HepG2 (cell line): Measurements from ENCODE around the gene PRDM10. TPM values are rescaled to one million over a fixed set of nuclear protein-coding genes. Genes with fewer than 3 reads are reported as not detected.
A peak's percentile ranks its signal among the peaks of the same experiment; 100 is the strongest.

Experiments
- CEBPB ChIP-seq: IDR thresholded peaks from 2 replicates; pipeline ENCODE4 v1.6.1; 2011; ENCODE audit warnings: low read depth, low read length, improper control_type of control experiment, borderline replicate concordance
- FOSL2 ChIP-seq: sonication (generic); formaldehyde crosslinking; IDR thresholded peaks from 2 replicates; pipeline ENCODE4 v1.4.0; 2020; ENCODE audit warnings: missing genetic modification reagents
- MBD4 ChIP-seq: IDR thresholded peaks from 2 replicates; pipeline ENCODE4 v1.6.1; 2012; ENCODE audit warnings: low read length, inconsistent platforms, borderline replicate concordance
- MYNN ChIP-seq: sonication (generic); formaldehyde crosslinking; IDR thresholded peaks from 2 replicates; pipeline ENCODE4 v1.4.0; 2020; ENCODE audit warnings: mild to moderate bottlenecking, low read depth, missing genetic modification reagents
- PAX8 ChIP-seq: sonication (generic); formaldehyde crosslinking; IDR thresholded peaks from 2 replicates; pipeline ENCODE4 v1.8.0; 2022; ENCODE audit warnings: mild to moderate bottlenecking, missing genetic modification reagents, borderline replicate concordance
- SRSF4 ChIP-seq: fragments of 200-400 bp; formaldehyde crosslinking; IDR thresholded peaks from one replicate; pipeline ENCODE4 v1.6.1; 2018; ENCODE audit warnings: mild to moderate bottlenecking, low read depth, low read length, moderate library complexity; ENCODE audit not compliant: poor library complexity, severe bottlenecking
- TSC22D2 ChIP-seq: sonication (generic); formaldehyde crosslinking; IDR thresholded peaks from 2 replicates; pipeline ENCODE4 v1.5.1; 2020; ENCODE audit warnings: missing genetic modification reagents, mild to moderate bottlenecking, borderline replicate concordance
- ZNF12 ChIP-seq: sonication (generic); formaldehyde crosslinking; IDR thresholded peaks from 2 replicates; pipeline ENCODE4 v1.5.0; 2020; ENCODE audit warnings: missing genetic modification reagents
- ZNF460 ChIP-seq: sonication (generic); formaldehyde crosslinking; IDR thresholded peaks from 2 replicates; pipeline ENCODE4 v1.5.1; 2020; ENCODE audit warnings: missing genetic modification reagents, mild to moderate bottlenecking, borderline replicate concordance
- polyA plus RNA-seq, 8 experiments: library from polyadenylated mRNA; depleted of rRNA in 3 of 8; stranded (reverse) in 7 of 8; unstranded in 1 of 8; fragments of >200 nt; fragmentation: Illumina TruSeq in 4 of 8; extraction: Trizol in 4 of 8; gene quantifications; 2 replicates each; pipeline versions ENCODE4 v1.2.1 to v1.2.3, GENCODE V29; 2011 to 2016; ENCODE audit warnings: low read depth in 4 of 8, missing spikeins in 1 of 8, mixed read lengths in 1 of 8; ENCODE audit not compliant: insufficient read depth in 1 of 8
- total RNA-seq, 5 experiments: library from RNA; depleted of rRNA; stranded (reverse); fragments of >200 nt; fragmentation: Illumina TruSeq; extraction: Trizol; gene quantifications; 2 replicates each; pipeline ENCODE4 v1.2.3, GENCODE V29; 2016; ENCODE audit warnings: low read depth in 1 of 5
- TF ChIP-seq, protein P1 (sequence below): sonication (generic); formaldehyde crosslinking; IDR thresholded peaks from 2 replicates; pipeline ENCODE4 v1.4.0; 2020; ENCODE audit warnings: missing genetic modification reagents, mild to moderate bottlenecking, borderline replicate concordance
- TF ChIP-seq, protein P2 (sequence below): sonication (generic); formaldehyde crosslinking; IDR thresholded peaks from 2 replicates; pipeline ENCODE4 v1.4.0; 2020; ENCODE audit warnings: missing genetic modification reagents
- TF ChIP-seq, protein P3 (sequence below): sonication (generic); formaldehyde crosslinking; IDR thresholded peaks from 2 replicates; pipeline ENCODE4 v1.4.0; 2020; ENCODE audit warnings: missing genetic modification reagents
- TF ChIP-seq, protein P4 (sequence below): sonication (generic); formaldehyde crosslinking; IDR thresholded peaks from 2 replicates; pipeline ENCODE4 v1.4.0; 2020; ENCODE audit warnings: mild to moderate bottlenecking, missing genetic modification reagents

PRDM10 gene
- total and polyA plus RNA-seq, 2 of the 13 experiments (the other 11 are each of a cell fraction or from before 2014, with no cell fraction given): 5.7 to 5.8 TPM

DNA sequence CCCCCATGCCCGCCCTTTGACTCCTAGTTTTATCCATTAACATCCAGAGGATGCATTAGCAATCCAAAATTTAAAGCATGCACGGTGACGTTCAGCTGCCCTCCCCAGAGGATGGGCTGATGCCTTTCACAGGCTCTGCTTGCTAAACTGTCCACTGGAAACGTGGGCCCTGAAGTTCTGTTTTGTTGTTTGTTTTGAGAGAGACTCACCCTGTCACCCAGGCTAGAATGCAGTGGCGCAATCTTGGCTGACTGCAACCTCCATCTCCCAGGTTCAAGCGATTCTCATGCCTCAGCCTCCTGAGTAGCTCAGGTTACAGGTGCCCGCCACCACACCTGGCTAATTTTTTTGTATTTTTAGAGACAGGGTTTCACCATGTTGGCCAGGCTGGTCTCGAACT is 146.6 kb downstream of the PRDM10 start (continued):
- TF ChIP-seq, protein P1, sequence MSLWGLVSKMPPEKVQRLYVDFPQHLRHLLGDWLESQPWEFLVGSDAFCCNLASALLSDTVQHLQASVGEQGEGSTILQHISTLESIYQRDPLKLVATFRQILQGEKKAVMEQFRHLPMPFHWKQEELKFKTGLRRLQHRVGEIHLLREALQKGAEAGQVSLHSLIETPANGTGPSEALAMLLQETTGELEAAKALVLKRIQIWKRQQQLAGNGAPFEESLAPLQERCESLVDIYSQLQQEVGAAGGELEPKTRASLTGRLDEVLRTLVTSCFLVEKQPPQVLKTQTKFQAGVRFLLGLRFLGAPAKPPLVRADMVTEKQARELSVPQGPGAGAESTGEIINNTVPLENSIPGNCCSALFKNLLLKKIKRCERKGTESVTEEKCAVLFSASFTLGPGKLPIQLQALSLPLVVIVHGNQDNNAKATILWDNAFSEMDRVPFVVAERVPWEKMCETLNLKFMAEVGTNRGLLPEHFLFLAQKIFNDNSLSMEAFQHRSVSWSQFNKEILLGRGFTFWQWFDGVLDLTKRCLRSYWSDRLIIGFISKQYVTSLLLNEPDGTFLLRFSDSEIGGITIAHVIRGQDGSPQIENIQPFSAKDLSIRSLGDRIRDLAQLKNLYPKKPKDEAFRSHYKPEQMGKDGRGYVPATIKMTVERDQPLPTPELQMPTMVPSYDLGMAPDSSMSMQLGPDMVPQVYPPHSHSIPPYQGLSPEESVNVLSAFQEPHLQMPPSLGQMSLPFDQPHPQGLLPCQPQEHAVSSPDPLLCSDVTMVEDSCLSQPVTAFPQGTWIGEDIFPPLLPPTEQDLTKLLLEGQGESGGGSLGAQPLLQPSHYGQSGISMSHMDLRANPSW (CRISPR knock-in tag): no peak
- no peak for TF ChIP-seq TSC22D2
- TF ChIP-seq, protein P2, sequence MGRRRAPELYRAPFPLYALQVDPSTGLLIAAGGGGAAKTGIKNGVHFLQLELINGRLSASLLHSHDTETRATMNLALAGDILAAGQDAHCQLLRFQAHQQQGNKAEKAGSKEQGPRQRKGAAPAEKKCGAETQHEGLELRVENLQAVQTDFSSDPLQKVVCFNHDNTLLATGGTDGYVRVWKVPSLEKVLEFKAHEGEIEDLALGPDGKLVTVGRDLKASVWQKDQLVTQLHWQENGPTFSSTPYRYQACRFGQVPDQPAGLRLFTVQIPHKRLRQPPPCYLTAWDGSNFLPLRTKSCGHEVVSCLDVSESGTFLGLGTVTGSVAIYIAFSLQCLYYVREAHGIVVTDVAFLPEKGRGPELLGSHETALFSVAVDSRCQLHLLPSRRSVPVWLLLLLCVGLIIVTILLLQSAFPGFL (CRISPR knock-in tag): no peak
- TF ChIP-seq FOSL2 (CRISPR knock-in tag): peak; percentile 35
- no peak for TF ChIP-seq SRSF4
- TF ChIP-seq, protein P3, sequence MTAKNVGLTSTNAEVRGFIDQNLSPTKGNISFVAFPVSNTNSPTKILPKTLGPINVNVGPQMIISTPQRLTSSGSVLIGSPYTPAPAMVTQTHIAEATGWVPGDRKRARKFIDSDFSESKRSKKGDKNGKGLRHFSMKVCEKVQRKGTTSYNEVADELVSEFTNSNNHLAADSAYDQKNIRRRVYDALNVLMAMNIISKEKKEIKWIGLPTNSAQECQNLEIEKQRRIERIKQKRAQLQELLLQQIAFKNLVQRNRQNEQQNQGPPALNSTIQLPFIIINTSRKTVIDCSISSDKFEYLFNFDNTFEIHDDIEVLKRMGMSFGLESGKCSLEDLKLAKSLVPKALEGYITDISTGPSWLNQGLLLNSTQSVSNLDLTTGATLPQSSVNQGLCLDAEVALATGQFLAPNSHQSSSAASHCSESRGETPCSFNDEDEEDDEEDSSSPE (CRISPR knock-in tag): no peak
- peak; percentile 74; the same call in 1 of the 2 replicates for TF ChIP-seq ZNF460 (CRISPR knock-in tag)
- no peak for TF ChIP-seq ZNF12
- TF ChIP-seq MYNN (CRISPR knock-in tag): no peak
- peak; percentile 43; the same call in 1 of the 2 replicates for TF ChIP-seq CEBPB
- TF ChIP-seq PAX8 (CRISPR knock-in tag): no peak
- TF ChIP-seq, protein P4, sequence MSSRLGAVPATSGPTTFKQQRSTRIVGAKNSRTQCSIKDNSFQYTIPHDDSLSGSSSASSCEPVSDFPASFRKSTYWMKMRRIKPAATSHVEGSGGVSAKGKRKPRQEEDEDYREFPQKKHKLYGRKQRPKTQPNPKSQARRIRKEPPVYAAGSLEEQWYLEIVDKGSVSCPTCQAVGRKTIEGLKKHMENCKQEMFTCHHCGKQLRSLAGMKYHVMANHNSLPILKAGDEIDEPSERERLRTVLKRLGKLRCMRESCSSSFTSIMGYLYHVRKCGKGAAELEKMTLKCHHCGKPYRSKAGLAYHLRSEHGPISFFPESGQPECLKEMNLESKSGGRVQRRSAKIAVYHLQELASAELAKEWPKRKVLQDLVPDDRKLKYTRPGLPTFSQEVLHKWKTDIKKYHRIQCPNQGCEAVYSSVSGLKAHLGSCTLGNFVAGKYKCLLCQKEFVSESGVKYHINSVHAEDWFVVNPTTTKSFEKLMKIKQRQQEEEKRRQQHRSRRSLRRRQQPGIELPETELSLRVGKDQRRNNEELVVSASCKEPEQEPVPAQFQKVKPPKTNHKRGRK (CRISPR knock-in tag): no peak
- TF ChIP-seq MBD4: no peak
